NCI-H1417 (cell line): ENCODE data around the gene CX3CR1.

Source experiments
- DNase-seq, 3 experiments: peaks; one replicate each; lab custom pipeline; 2025; lab: John Stamatoyannopoulos, UW

CX3CR1 gene

GRCh38 chr3:39222939-39223338 lies 56.9 kb downstream of the CX3CR1 start:
- DNase-seq, result no peak

GRCh38 chr3:39222462-39222861 lies 57.4 kb downstream of the CX3CR1 start:
- no peak for DNase-seq

DNA sequence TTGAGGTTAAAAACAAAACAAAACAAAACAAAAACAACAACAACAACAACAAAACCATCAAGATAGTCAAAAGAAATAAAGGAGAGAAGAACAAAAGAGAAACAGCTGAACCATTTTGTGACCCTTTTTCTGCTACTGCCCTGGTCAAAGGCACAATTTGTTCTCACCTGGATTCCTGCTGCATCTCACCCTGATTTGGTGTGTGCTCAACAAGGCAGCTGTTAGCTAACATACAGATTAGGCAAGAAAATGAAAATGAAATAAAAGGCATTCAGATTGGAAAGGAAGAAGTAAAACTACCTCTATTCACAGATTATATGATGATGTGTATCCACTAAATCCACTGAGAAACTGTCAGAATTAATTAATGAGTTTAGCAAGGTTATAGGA lies 58.7 kb downstream of the CX3CR1 start:
- no peak for DNase-seq

- DNase-seq, result no peak
Observed at GRCh38 chr3:39220407-39221140, 59.3 kb downstream of the CX3CR1 start.

GRCh38 chr3:39219702-39220101 lies 60.1 kb downstream of the CX3CR1 start:
- DNase-seq, result no peak

DNA sequence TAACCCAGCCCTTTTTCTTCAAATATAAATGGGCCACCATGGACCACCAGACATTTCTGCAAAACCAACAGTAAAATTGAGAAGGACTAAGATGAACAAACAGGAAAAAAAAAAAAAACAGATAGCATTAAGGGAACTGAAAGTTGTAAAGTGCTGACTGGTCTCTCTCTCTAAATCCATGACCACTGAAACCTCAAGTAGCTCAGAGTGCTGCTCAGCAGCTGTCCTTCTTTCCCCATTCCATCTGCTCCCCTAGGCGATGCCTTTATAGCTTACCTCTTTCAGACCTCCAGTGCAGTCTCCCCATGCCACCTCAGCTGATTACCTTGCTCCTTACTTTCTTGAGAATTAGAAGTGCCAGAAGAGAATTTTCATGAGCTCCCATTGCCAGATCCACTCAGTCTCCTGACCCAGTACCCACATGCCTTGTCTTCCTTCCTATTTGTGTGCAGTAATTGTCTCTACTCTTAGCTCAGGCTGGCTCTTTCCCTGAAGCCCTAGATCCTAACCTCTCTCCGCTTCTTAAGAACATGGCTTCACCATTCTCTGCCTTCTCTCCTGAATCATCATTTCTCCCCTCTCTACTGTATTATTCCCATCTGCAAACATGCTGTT lies 63.6 kb downstream of the CX3CR1 start:
- peak in 1 of 3 experiments; percentile 13 for DNase-seq

- no peak for DNase-seq
Observed at GRCh38 chr3:39213613-39214012, 66.2 kb downstream of the CX3CR1 start.
